DMS 273 (cell line): Measurements from ENCODE around the gene SLC5A12.

Source experiments
- DNase-seq: peaks from one replicate; lab custom pipeline; 2025; ENCODE audit not compliant: unreplicated experiment; lab: John Stamatoyannopoulos, UW

The SLC5A12 gene

DNA sequence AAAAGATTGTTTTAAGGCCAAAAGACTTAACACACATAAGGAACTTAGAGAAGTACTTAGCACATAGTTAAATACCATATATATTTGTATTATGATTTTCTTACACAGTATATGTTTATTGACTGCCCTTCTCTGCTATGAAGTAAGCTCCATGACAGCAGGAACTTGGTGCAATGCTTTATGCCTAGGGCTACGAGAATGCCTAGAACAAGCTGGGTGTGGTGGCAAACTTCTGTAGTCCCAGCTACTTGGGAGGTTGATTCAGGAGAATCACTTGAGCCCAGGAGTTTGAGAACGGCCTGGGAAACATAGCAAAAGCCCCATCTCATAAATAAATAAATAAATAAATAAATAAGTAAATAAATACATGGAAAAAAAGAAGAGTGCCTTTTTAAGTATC lies 1.9 kb downstream of the SLC5A12 start:
- no peak for DNase-seq

- no peak for DNase-seq
These were observed 2.4 kb downstream of the SLC5A12 start for GRCh38 chr11:26719289-26719973.

DNA sequence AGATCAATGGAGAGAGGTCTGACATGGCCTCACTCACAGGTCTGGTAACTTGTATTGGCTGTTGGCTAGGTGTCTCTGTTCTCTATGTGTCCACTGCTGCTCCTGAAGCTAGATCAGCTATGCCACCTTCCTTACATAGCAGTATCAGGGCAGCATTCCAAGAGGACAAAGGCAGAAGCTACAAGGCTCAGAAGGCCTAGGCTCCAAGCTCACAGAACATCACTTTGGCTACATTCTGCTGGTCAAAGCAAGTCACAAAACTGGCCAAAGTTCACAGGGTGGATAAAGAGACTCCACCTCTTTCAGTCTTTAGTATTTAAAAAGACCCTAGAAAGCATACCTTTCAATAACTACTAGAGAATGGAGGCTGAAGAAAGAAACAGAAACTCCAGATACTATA lies 4.1 kb downstream of the SLC5A12 start:
- no peak for DNase-seq

DNA sequence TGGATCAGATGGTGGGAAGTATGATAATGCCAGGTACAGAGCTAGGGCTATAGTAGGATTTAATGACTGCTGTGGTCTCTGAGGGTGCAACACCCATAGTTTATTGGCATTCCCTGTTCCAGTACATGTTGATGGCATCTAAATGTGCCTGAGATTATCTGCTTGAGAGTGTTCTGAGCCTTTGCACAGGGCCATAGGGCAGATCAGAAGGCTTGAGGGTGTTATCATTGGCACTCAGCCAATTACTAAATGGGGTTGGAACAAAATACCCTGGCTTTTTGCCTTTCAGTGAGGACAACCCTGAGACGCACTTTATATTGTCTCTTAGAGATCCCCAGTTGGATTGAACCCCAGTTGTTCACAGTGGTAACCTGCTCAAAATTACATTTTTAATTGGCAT lies 6.7 kb downstream of the SLC5A12 start:
- DNase-seq = peak; percentile 4

DNA sequence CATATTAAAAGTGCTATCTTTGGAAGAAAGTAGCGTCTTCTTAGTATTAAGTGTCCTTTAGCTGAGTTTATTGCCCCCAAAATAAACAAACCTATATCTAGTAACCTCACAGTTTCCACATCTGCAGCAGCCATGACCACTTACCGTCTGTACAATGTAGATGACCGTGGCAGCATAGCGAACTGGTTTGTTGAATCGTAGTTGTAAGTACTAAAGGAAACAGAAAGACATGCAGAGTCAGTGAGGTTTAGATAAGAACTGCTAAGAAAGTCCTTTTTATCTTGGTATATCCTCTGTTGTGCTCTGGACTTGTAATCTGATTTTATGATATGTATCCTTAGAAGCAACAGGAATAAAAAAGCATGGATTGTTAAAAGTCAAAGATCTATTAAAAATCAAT lies 9.4 kb downstream of the SLC5A12 start:
- DNase-seq = no peak

DNA sequence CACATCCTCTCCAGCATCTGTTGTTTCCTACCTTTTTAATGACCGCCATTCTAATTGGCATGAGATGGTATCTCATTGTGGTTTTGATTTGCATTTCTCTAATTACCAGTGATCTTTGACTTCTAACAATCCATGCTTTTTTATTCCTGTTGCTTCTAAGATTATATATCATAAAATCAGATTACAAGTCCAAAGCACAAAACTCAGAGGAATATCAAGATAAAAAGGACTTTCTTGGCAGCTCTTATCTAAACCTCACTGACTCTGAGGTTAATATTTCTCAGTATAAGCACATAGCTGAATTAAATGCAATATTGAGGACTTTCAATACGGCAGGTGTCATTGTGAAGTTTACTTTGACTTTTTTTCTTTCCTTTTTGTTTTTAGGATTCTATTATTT lies 11.4 kb downstream of the SLC5A12 start:
- no peak for DNase-seq

DNA sequence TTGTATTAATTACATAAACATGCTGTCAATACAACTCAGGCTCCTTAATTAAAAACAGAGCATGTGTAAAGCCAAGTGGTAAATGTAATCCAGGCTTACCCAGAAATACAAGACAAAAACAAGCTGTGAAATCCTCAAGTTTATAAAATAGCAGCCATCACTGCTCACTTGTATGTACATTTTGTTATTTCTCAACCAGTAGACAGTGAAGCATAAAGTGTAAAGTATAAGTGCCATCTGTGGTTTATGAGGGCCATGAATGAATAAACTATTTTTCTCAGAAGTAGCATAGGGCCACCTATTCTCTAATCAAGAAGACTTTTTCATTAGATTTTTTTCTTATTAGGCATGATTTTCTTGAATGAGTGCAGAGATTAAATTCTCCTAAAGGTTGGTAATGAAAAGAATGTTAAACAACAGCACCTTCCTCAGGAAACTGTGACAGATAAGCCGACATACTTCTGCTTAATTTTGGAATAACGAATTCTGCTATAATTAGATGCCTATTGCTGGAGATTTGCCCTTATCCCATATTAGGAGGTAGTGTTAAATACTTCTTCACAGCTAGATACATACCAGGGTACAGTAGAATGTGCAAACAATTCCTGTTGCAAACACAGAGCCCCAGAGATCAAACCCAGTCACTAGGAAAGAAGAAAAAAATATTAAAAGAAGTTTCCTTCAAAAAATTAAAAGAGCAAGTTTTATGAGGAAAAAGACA lies 13.0 kb downstream of the SLC5A12 start:
- DNase-seq = no peak

DNA sequence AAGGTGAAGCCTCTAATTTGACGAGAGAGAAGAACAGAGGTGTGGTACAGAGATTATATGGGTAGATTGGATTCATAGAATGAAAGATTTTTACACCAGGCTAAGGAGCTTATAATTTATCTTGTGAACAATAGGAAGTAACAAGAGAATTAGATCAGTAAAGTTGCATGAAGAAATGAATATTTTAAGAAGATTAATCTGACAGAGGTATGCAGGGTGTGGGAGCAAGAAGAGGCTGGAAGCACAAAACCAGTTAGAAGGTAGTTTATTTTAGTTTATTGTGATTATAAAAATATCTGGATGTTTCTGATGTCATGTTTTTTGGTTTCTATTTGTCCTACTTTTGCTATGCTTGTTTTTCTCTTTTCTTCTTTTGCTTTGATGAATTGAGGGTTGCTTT lies 15.7 kb downstream of the SLC5A12 start:
- DNase-seq = no peak

DNA sequence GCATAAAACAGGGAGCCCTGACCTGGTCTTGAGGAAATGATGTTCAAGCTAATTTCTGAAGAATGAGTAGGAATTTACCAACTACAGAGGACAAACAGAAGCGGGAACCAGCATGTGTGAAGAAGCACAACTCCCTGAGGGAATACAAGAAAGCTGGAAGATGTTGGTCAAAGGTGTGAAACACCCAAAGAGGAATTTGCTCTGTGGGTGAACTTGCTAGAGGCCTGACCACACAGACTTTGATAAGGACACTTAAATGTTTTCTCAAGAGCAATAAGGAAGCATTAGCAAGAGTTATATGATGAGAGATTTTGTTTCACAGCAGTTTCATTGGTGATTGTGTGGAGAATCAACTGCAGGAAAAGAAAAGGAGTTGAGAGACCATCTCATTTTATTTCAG lies 17.6 kb downstream of the SLC5A12 start:
- DNase-seq = no peak

- no peak for DNase-seq
These were observed 18.3 kb downstream of the SLC5A12 start for GRCh38 chr11:26703411-26704191.

DNA sequence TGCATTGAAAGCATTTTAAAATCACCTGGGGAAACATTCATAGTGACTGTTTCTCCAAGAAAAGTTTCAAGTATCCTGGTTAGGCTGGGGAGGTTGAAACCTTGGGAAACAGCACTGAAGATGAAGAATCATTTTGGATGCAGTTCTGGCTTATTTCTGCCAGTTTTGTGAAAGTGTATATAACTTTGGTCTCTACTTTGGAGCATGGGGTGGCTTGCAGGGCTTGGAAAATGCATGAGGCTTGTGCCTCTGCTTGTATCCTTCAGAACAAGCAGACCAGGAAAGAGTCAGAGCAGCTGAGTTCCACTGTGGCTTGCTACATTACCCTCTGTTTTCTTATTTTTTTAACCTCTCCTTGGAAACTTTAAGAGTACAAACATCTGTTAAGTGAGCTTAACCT lies 19.5 kb downstream of the SLC5A12 start:
- DNase-seq = no peak

GRCh38 chr11:26700574-26701235 lies 21.2 kb downstream of the SLC5A12 start:
- DNase-seq = peak; percentile 31

DNA sequence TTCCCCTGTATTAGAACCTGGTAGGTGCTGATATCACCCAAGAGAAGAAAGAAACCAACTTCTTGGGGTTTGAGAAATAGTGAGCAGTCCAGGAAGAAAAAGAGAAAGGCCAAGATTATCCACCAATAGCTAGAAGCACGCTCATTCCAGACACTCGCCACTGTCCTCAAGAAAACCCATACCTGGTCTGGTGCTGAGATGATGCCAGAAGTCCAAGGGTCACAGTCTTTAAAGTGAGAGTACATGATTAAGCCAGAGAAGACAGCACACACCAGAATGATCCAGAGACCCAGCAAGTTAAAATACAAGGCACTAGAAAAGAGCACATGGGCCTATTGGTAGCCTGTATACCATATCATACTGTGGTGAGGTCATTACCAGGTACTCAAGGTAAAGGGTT lies 23.6 kb downstream of the SLC5A12 start:
- no peak for DNase-seq

GRCh38 chr11:26696330-26696729 lies 25.5 kb downstream of the SLC5A12 start:
- DNase-seq = no peak

- no peak for DNase-seq
These were observed 33.2 kb downstream of the SLC5A12 start for GRCh38 chr11:26688701-26689100.

- DNase-seq = no peak
These were observed 34.5 kb downstream of the SLC5A12 start for GRCh38 chr11:26687351-26687750.

- no peak for DNase-seq
These were observed 44.3 kb downstream of the SLC5A12 start for GRCh38 chr11:26677566-26677965.

DNA sequence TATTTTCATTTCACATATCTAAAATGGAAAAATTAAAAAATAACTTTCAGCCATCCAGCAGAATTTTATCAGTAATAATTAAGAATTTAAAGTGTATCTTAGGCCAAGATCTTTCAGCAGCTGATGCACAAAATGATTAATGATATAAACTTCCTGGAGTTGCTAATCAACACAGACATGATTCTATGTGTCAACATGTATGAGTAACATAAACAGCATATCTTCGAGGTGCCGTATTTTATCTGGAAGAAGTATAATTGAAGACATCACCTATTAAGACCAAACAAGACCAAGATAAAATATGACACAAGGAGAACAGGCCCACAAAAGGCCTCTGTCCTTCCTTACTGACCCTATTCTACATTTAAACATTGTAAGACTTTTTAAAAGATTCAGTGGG lies 45.2 kb downstream of the SLC5A12 start:
- DNase-seq = no peak

DNA sequence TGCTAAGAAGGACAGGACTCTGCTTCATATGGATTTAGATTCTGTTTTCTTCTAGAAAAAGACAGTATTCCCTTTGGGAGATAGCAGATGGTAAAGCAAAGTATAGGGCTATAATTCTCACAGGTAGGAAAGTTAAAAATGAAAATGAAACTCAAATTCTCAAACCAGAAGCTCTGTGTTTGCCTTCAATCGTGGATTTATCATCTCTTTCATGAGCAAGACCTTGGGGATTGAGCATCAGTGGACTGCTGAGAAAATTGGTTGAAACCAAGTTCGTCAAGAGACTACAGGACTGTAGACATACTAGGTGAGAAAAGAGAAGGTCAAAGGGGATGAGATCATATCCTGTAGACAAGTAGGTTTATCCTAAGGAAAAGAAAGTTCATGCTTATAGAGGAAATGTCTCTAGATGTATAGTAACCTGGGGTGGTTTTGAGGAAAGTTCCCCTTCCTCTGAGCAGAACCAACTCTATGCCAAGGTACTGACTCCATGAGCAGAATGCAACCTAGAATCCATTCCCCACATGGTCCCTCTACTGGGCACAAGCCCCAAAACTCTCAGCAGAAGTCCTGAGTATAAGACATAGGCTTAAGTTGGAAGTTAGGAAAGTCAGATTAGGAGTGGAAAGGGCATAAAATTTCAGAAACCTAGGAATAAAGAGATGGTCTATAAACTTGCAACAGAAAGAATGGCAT lies 46.5 kb downstream of the SLC5A12 start:
- DNase-seq = no peak

DNA sequence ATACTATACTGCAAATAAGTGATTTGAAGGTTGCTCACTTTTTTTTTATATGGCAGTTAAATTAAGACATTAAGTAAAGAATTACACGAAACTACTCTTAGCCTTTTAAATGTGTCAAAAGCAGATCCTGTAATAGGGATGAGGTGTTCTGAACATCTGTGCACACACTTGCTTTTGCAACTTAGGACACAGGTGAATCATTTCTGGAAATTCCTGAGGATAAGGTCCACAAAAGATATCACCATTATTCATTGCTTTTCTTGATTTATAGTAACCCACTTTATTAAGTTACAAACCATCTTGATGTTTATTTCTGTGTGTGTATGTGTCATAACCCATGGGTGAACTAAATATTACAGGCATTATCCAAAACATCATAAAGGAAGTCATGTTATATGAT lies 55.9 kb downstream of the SLC5A12 start:
- DNase-seq = no peak

GRCh38 chr11:26665036-26665435 lies 56.8 kb downstream of the SLC5A12 start:
- DNase-seq = no peak
